Cardiac muscle cell (in vitro differentiated cells and primary cell): ENCODE measurements around the gene P2RY2. TPM values are rescaled to one million over a fixed set of nuclear protein-coding genes. Genes with fewer than 3 reads are reported as not detected.

Experiments
- DNase-seq, 2 donors: peaks; one replicate each; pipeline versions ENCODE4 v3.0.0 to v3.0.0-alpha.2; 2010 to 2017; ENCODE audit warnings: low read depth in 1 of 2, low spot score in 1 of 2
- H3K27ac ChIP-seq: fragments of 200-600 bp; sonication (generic); 2 replicates; pipeline ENCODE4 v1.5.1; 2016
- H3K27me3 ChIP-seq: fragments of 200-600 bp; sonication (generic); 2 replicates; pipeline ENCODE4 v1.6.0; 2016; ENCODE audit warnings: control low read depth
- H3K36me3 ChIP-seq: fragments of 200-600 bp; sonication (generic); 2 replicates; pipeline ENCODE4 v1.5.1; 2016; ENCODE audit warnings: control low read depth
- H3K4me1 ChIP-seq: fragments of 200-600 bp; sonication (generic); 2 replicates; pipeline ENCODE4 v1.8.1; 2017; ENCODE audit warnings: low read depth, mild to moderate bottlenecking, mixed run types
- H3K4me3 ChIP-seq: fragments of 200-600 bp; sonication (generic); 2 replicates; pipeline ENCODE4 v1.5.1; 2016; ENCODE audit warnings: mild to moderate bottlenecking
- H3K9me3 ChIP-seq: fragments of 200-600 bp; sonication (generic); 2 replicates; pipeline ENCODE4 v1.5.1; 2017; ENCODE audit warnings: low read depth, mild to moderate bottlenecking, control low read depth
- CTCF ChIP-seq: IDR thresholded peaks from 2 replicates; pipeline ENCODE4 v1.5.1; 2012; ENCODE audit warnings: low read depth, mild to moderate bottlenecking, low read length
- polyA plus RNA-seq: library from polyadenylated mRNA; unstranded; fragments of >200 nt; fragmentation: Nextera tagmentation; extraction: Ambion mirVana; gene quantifications from 2 replicates; pipeline ENCODE4 v1.2.1, GENCODE V29; 2016
- total RNA-seq: library from RNA; depleted of rRNA; stranded (reverse); fragments of >200 nt; gene quantifications from 2 replicates; pipeline ENCODE4 v1.2.3, GENCODE V29; 2016

P2RY2 gene
- total and polyA plus RNA-seq, 2 experiments from 2014 or later = 0.48 to 0.83 TPM

DNA sequence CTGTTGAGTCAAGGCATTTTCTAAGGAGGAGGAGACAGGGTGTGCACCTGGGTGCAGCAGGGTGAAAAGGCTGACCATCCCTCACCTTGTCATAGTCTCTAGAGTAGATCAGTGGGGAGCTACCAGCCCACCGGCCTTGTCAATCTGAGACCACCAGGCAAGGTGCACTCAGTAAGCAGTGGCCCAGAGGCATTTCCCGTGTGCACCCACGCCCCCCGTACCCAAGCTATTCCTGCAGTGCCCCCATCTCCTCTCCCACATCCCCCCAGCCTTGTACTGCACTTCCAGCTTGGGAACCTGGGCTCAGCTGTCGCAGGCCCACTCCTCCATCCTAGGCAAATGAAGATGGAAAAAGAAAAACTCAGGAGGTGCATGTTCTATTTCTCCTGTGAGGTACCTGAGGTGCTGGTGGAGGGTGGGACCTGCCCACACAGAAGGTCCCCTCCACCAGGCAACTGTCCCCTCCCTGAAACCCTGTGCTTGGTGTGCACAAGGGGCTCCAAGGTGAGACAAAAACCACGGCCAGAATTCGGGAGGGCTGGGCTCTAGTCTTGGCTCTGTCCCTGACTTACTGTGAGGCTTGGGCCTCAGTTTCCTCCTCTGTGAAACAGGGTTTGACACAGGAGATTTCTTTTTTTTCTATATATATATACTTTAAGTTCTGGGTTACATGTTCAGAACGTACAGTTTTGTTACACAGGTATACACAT, 8.4 kb downstream of the P2RY2 start:
- H3K4me3 ChIP-seq = no peak overlapping the region
- H3K4me1 ChIP-seq = peaks cover 8% of the 10 kb centered on the region
- H3K9me3 ChIP-seq = no peaks in the 10 kb centered on the region
- no peak for DNase-seq
- H3K27me3 ChIP-seq = no peaks in the 10 kb centered on the region
- no peak overlapping the region for H3K27ac ChIP-seq
- TF ChIP-seq CTCF = no peak
- H3K36me3 ChIP-seq = no peaks in the 10 kb centered on the region

DNA sequence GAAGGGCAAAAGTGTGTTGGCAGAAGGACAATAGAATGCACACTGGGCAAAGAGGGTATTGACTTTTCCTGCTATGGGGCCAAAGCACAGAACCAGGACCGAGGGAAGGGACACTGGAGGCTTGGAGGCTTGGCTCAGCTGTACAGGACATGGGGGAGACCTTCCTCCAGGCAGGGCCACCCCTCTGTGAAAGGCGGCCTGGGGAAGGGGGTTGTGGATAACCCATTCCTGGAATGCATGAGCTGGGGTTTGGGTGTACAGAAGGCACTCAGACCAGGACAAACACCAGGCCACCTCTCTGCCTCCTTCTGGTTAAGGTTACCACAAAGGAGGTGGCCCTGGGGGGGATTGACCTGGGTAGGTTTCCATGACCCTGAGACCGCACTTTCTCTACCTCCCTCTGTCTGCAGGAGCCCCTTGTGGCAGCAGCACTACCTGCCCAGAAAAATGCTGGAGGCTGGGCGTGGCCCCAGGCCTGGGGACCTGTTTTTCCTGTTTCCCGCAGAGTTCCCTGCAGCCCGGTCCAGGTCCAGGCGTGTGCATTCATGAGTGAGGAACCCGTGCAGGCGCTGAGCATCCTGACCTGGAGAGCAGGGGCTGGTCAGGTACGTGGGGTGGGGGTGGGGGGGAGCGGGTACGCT, 9.6 kb downstream of the P2RY2 start:
- Histone ChIP-seq H3K9me3 (no peaks in the 10 kb centered on the region), H3K27me3 (no peaks in the 10 kb centered on the region), H3K36me3 (no peaks in the 10 kb centered on the region), H3K27ac (no peak overlapping the region), H3K4me1 (peaks cover 8% of the 10 kb centered on the region), H3K4me3 (no peak overlapping the region)
- no peak for TF ChIP-seq CTCF
- DNase-seq = no peak

GRCh38 chr11:73228268-73229134, 10.4 kb downstream of the P2RY2 start:
- H3K4me3 ChIP-seq = no peak overlapping the region
- no peaks in the 10 kb centered on the region for H3K36me3 ChIP-seq
- H3K27me3 ChIP-seq = no peaks in the 10 kb centered on the region
- no peak overlapping the region for H3K27ac ChIP-seq
- no peak for TF ChIP-seq CTCF
- H3K4me1 ChIP-seq = peaks cover 8% of the 10 kb centered on the region
- DNase-seq = peak in 1 of 2 donors; percentile 41
- H3K9me3 ChIP-seq = no peaks in the 10 kb centered on the region

- Histone ChIP-seq H3K36me3 (no peaks in the 10 kb centered on the region), H3K9me3 (no peaks in the 10 kb centered on the region), H3K4me3 (no peak overlapping the region), H3K27ac (no peak overlapping the region), H3K27me3 (no peaks in the 10 kb centered on the region), H3K4me1 (peaks cover 8% of the 10 kb centered on the region)
- DNase-seq = no peak
- TF ChIP-seq CTCF = no peak
These were observed 11.3 kb downstream of the P2RY2 start for GRCh38 chr11:73229321-73229895.
